Effector memory CD4-positive, alpha-beta T cell (primary cell): ENCODE data around the gene ADGRA1.

Experiments used
- DNase-seq, 3 donors: peaks; one replicate each; pipeline ENCODE4 v3.0.0-alpha.2; 2020
- H3K27ac ChIP-seq: 2 replicates; pipeline ENCODE4 v1.7.0; 2013; ENCODE audit warnings: mild to moderate bottlenecking, low read length, moderate library complexity; ENCODE audit not compliant: insufficient read depth, poor library complexity, severe bottlenecking
- H3K27me3 ChIP-seq: replicated peaks from 2 replicates; pipeline ENCODE4 v1.7.0; 2013; ENCODE audit warnings: mild to moderate bottlenecking, low read length; ENCODE audit not compliant: insufficient read depth, control insufficient read depth, poor library complexity, severe bottlenecking
- H3K36me3 ChIP-seq: 2 replicates; pipeline ENCODE4 v1.7.0; 2013; ENCODE audit warnings: mild to moderate bottlenecking, low read length, moderate library complexity; ENCODE audit not compliant: control insufficient read depth, insufficient read depth
- H3K4me1 ChIP-seq: 2 replicates; pipeline ENCODE4 v1.7.0; 2013; ENCODE audit warnings: low read length, mild to moderate bottlenecking; ENCODE audit not compliant: control insufficient read depth, insufficient read depth, poor library complexity, severe bottlenecking
- H3K4me3 ChIP-seq: 2 replicates; pipeline ENCODE4 v1.7.0; 2013; ENCODE audit warnings: low read length, low read depth, mild to moderate bottlenecking; ENCODE audit not compliant: insufficient read depth, poor library complexity, severe bottlenecking
- H3K9me3 ChIP-seq: 2 replicates; pipeline ENCODE4 v1.7.0; 2013; ENCODE audit warnings: mild to moderate bottlenecking, low read length, moderate library complexity; ENCODE audit not compliant: control insufficient read depth

The ADGRA1 gene

DNA sequence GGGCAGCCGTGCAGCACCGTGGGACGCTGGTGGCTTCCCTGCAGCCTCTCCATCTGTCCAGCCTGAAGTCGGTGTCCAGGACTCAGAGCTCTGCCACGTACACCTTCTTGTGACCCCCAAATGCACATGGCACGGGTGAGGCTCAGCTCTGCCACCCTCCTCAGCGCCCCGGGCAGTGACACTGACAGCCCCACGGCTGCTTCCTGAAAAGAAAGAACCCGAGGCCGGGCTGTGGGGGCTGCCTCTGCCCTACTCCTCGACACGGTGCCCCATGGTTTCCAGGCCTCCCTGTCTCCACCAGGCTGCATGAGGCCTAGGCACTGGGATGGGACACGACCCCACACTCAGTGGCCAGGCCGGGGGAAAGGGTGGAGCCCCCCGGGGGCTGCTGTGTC is 13.7 kb downstream of the ADGRA1 start:
- Histone ChIP-seq H3K9me3 (no peaks in the 10 kb centered on the region), H3K36me3 (no peaks in the 10 kb centered on the region), H3K27me3 (no peaks in the 10 kb centered on the region), H3K4me1 (no peaks in the 10 kb centered on the region), H3K27ac (no peak overlapping the region), H3K4me3 (no peak overlapping the region)
- DNase-seq: no peak

GRCh38 chr10:133102415-133103095 is 14.8 kb downstream of the ADGRA1 start:
- Histone ChIP-seq H3K9me3 (no peaks in the 10 kb centered on the region), H3K27me3 (no peaks in the 10 kb centered on the region)
- no peak for DNase-seq

GRCh38 chr10:133103311-133103910 is 15.7 kb downstream of the ADGRA1 start:
- Histone ChIP-seq H3K9me3 (peaks cover 3% of the 10 kb centered on the region), H3K27ac (no peak overlapping the region), H3K4me3 (no peak overlapping the region), H3K4me1 (no peaks in the 10 kb centered on the region), H3K27me3 (no peaks in the 10 kb centered on the region), H3K36me3 (no peaks in the 10 kb centered on the region)
- no peak for DNase-seq

More at GRCh38 chr10:133102415-133103095, 14.8 kb downstream of the ADGRA1 start:
- H3K4me3 ChIP-seq: no peak overlapping the region
- no peak overlapping the region for H3K27ac ChIP-seq
- H3K4me1 ChIP-seq: no peaks in the 10 kb centered on the region
- H3K36me3 ChIP-seq: no peaks in the 10 kb centered on the region

GRCh38 chr10:133104068-133104962 is 16.6 kb downstream of the ADGRA1 start:
- H3K4me1 ChIP-seq: no peaks in the 10 kb centered on the region
- no peaks in the 10 kb centered on the region for H3K27me3 ChIP-seq
- H3K9me3 ChIP-seq: peaks cover 6% of the 10 kb centered on the region
- DNase-seq: no peak
- no peaks in the 10 kb centered on the region for H3K36me3 ChIP-seq
- no peak overlapping the region for H3K4me3 ChIP-seq
- H3K27ac ChIP-seq: no peak overlapping the region

DNA sequence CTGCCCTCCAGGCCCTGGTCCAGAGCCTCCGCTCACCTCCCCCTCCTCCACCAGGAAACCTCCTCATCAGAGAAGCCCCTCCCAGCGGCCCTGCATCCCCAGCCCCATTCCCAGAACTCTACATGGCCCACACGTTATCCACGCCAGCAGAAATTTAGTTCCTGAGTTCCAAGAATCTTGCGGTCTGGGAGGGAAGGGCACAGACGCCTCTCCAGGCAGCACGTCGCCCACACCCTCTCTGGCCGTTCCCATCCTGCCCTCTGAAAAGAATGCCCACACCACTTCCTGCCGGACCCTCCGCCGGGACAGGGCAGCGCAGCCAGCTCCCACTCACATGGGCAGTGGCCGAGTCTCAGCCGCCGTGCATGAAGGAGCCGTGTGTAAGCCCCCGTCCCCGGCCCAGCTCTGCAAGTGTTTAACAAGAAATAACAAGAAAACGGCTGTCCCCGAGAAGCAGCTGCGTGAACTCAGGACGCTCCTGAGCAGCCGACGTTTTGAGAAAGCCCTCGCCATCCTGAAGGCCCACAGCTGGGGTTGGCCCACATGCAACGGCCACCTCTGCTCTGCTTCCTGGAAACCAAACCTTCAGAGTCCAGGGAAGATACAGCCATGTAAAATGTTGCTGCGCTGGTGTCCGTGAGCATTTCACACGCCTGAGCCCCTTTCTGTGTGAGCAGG is 17.4 kb downstream of the ADGRA1 start:
- H3K4me1 ChIP-seq: no peaks in the 10 kb centered on the region
- H3K36me3 ChIP-seq: no peaks in the 10 kb centered on the region
- DNase-seq: no peak
- peaks cover 6% of the 10 kb centered on the region for H3K9me3 ChIP-seq
- H3K27ac ChIP-seq: no peak overlapping the region
- H3K4me3 ChIP-seq: no peak overlapping the region
- no peaks in the 10 kb centered on the region for H3K27me3 ChIP-seq

DNA sequence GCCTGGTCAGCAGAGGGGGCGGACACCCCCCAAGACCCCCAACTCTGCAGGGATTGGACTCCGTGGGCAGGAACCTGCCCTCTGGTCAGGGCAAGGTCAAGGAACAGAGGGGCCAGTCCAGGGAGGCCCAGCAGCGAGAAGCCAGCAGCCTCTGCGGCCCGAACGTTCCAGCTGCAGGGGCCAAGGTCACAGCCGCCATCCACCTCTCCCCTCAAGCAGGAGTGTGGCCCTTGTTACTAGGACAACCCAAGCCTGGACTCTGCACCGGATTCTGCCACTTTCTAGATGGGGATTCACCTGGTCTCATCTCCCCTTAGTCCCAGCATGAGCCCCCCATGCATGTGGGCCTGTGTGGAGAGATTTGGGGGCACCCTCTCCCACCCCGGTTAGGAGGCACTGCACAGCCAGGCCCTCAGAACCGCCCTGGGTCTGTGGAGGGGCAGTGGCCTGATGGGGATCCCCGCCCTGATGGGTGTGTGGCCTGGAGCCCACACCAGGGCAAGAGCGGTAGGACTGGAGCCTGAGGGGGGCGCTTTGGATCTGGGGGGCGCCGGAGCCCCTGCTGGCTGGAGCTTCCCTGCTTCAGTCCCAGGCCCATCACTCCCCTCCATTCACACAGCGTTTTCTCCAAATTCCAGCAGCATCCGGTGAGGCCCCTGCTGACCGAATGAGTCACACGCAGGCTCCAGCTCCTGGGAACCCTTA is 18.1 kb downstream of the ADGRA1 start:
- DNase-seq: no peak
- H3K27me3 ChIP-seq: no peaks in the 10 kb centered on the region
- H3K4me3 ChIP-seq: no peak overlapping the region
- H3K4me1 ChIP-seq: no peaks in the 10 kb centered on the region
- peaks cover 6% of the 10 kb centered on the region for H3K9me3 ChIP-seq
- no peak overlapping the region for H3K27ac ChIP-seq
- no peaks in the 10 kb centered on the region for H3K36me3 ChIP-seq

- Histone ChIP-seq H3K4me3 (no peak overlapping the region), H3K36me3 (no peaks in the 10 kb centered on the region), H3K27ac (no peak overlapping the region), H3K4me1 (no peaks in the 10 kb centered on the region), H3K27me3 (no peaks in the 10 kb centered on the region), H3K9me3 (peaks cover 6% of the 10 kb centered on the region)
- no peak for DNase-seq
Observed at GRCh38 chr10:133106516-133106915, 18.8 kb downstream of the ADGRA1 start.

GRCh38 chr10:133107442-133107841 is 19.7 kb downstream of the ADGRA1 start:
- DNase-seq: no peak
- Histone ChIP-seq H3K9me3 (peaks cover 6% of the 10 kb centered on the region), H3K27me3 (no peaks in the 10 kb centered on the region), H3K27ac (no peak overlapping the region), H3K36me3 (no peaks in the 10 kb centered on the region), H3K4me3 (no peak overlapping the region), H3K4me1 (no peaks in the 10 kb centered on the region)

DNA sequence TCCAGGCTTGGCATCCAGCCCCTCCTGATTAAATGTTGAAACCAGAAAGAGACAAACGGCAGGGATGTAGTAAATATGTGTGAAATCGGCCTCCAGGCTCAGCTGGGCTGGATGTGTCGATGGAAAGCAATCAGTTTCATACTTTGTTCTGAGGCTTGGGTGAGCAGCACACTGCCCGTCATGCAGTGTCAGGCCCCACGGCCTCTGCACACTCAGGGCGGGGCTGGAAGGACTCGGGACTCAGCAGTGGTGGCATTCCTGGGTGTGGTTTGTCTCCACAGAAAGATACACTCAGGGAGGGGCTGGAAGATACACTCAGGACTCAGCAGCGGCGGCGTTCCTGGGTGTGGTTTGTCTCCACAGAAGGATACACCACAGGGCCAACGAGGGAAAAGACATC is 22.0 kb downstream of the ADGRA1 start:
- peaks cover 6% of the 10 kb centered on the region for H3K9me3 ChIP-seq
- H3K36me3 ChIP-seq: no peaks in the 10 kb centered on the region
- no peak overlapping the region for H3K4me3 ChIP-seq
- no peaks in the 10 kb centered on the region for H3K27me3 ChIP-seq
- no peak for DNase-seq
- H3K27ac ChIP-seq: no peak overlapping the region
- H3K4me1 ChIP-seq: no peaks in the 10 kb centered on the region
